ENCODE measurements around the gene SEC24A. TPM values are rescaled to one million over a fixed set of nuclear protein-coding genes. Genes with fewer than 3 reads are reported as not detected.
"Not testable (repeated sequence)": the region's sequence is repeated elsewhere in the genome, so short reads cannot be mapped to it uniquely, and the experiment has no call there.

The SEC24A gene
- total and polyA plus RNA-seq, 2 donors (not counting 3 experiments of a cell fraction or from before 2014, with no cell fraction given) = 19.8 to 30.0 TPM

- H3K9me3 ChIP-seq (replicated peaks; ENCODE audit: control insufficient read depth, insufficient read depth, low read length) = no peaks in the 10 kb centered on the region
- H3K36me3 ChIP-seq (ENCODE audit: control insufficient read depth in 2 of 2, extremely low read depth in 1 of 2, insufficient read depth in 2 of 2, low read length in 2 of 2) = peaks cover 13 to 14% of the 10 kb centered on the region in 2 experiments
- no peak overlapping the region for H3K4me3 ChIP-seq (replicated peaks in 1 of 3; ENCODE audit: insufficient read depth in 1 of 3, low read depth in 1 of 3, low read length in 3 of 3)
- H3K27ac ChIP-seq (ENCODE audit: insufficient read depth, low read depth, low read length) = no peak overlapping the region
- DNase-seq (ENCODE audit: low read depth, low spot score) = no peak
- H3K27me3 ChIP-seq (ENCODE audit: control insufficient read depth in 2 of 2, insufficient read depth in 2 of 2, low read length in 2 of 2) = no peaks in the 10 kb centered on the region
- no peaks in the 10 kb centered on the region for H3K79me2 ChIP-seq (ENCODE audit: control insufficient read depth, insufficient read depth, low read length)
- H3K4me1 ChIP-seq (ENCODE audit: control insufficient read depth, extremely low read depth, insufficient read depth, low read length) = no peaks in the 10 kb centered on the region
- dilution Hi-C loops (cut with MboI; ENCODE audit: extremely low pct_ligation_motif_present, low sequenced_read_pairs) = no loop called here
- H3K9me1 ChIP-seq (replicated peaks; ENCODE audit: control insufficient read depth, extremely low read depth, insufficient read depth, low read length) = no peaks in the 10 kb centered on the region
- FAIRE-seq = no peak
- no peak overlapping the region for H3K4me2 ChIP-seq (ENCODE audit: insufficient read depth, low read length)
- intact Hi-C loops (cut with micrococcal nuclease) = no loop called here
- BruUV-seq (replicated peaks) = no TSS peak
- CTCF ChIA-PET = no interaction called here
- no peak overlapping the region for H2AFZ ChIP-seq (ENCODE audit: low read depth, low read length)
- POLR2A ChIA-PET = no interaction called here
- TF ChIP-seq CTCF (IDR thresholded peaks at IDR 0.05; ENCODE audit: extremely low read depth in 1 of 2, insufficient read depth in 1 of 2, low read depth in 1 of 2, low read length in 2 of 2) (no peak), EZH2 (IDR thresholded peaks at IDR 0.05; ENCODE audit: borderline replicate concordance, low read depth, low read length, severe bottlenecking) (no peak), GATA2 (IDR thresholded peaks at IDR 0.05; ENCODE audit: insufficient read depth, insufficient read length, low read depth, low read length) (no peak), MYC (IDR thresholded peaks at IDR 0.05; ENCODE audit: low read depth, low read length) (no peak), POLR2A (IDR thresholded peaks at IDR 0.05; ENCODE audit: low read depth, low read length) (no peak)
- no peaks in the 10 kb centered on the region for H4K20me1 ChIP-seq (replicated peaks; ENCODE audit: control insufficient read depth, extremely low read depth, insufficient read depth, low read length)
- H3K9ac ChIP-seq (replicated peaks; ENCODE audit: extremely low read depth, insufficient read depth, low read length) = no peak overlapping the region
Observed at GRCh38 chr5:134714541-134714940, 66.0 kb downstream of the SEC24A start.

GRCh38 chr5:134715466-134715865 is 66.9 kb downstream of the SEC24A start:
- H2AFZ ChIP-seq (ENCODE audit: low read depth, low read length); H3K9ac ChIP-seq (replicated peaks; ENCODE audit: extremely low read depth, insufficient read depth, low read length); dilution Hi-C loops (cut with MboI; ENCODE audit: extremely low pct_ligation_motif_present, low sequenced_read_pairs); H3K4me2 ChIP-seq (ENCODE audit: insufficient read depth, low read length); FAIRE-seq; H3K27me3 ChIP-seq (ENCODE audit: control insufficient read depth in 2 of 2, insufficient read depth in 2 of 2, low read length in 2 of 2); H3K4me1 ChIP-seq (ENCODE audit: control insufficient read depth, extremely low read depth, insufficient read depth, low read length); H3K27ac ChIP-seq (ENCODE audit: insufficient read depth, low read depth, low read length); intact Hi-C loops (cut with micrococcal nuclease); BruUV-seq (replicated peaks); H4K20me1 ChIP-seq (replicated peaks; ENCODE audit: control insufficient read depth, extremely low read depth, insufficient read depth, low read length); H3K9me3 ChIP-seq (replicated peaks; ENCODE audit: control insufficient read depth, insufficient read depth, low read length); POLR2A ChIA-PET; DNase-seq (ENCODE audit: low read depth, low spot score); H3K9me1 ChIP-seq (replicated peaks; ENCODE audit: control insufficient read depth, extremely low read depth, insufficient read depth, low read length); CTCF ChIA-PET; H3K79me2 ChIP-seq (ENCODE audit: control insufficient read depth, insufficient read depth, low read length); H3K4me3 ChIP-seq (replicated peaks in 1 of 3; ENCODE audit: insufficient read depth in 1 of 3, low read depth in 1 of 3, low read length in 3 of 3): not testable (repeated sequence)
- H3K36me3 ChIP-seq (ENCODE audit: control insufficient read depth in 2 of 2, extremely low read depth in 1 of 2, insufficient read depth in 2 of 2, low read length in 2 of 2) = peaks cover 10 to 13% of the 10 kb centered on the region in 2 experiments

Measured in endothelial cell of umbilical vein (primary cell).